ENCODE measurements around the gene DIAPH2. TPM values are rescaled to one million over a fixed set of nuclear protein-coding genes. Genes with fewer than 3 reads are reported as not detected.

Gene DIAPH2
- total RNA-seq, 2 donors from 2014 or later = 15.2 to 23.3 TPM

DNA sequence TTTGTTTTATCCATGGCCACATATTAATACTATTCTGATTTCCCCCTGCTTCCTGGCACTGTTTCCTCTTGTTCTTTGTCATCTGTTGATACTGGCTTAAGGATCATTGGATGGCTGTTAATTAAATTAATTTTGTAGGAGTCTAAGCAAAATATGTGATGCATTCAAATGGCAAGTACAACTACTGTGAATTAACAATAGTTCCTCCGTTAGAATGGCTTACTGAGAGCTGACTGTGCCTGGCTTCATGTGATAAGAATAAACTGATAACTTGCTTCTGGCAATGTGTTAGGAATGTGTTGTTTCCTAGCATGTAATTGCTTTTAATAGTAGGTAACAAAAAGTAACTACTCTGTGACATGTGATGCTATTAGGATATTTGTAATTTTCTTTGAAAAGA, 297.5 kb downstream of the DIAPH2 start:
- no peaks in the 10 kb centered on the region for H3K27me3 ChIP-seq
- DNase-seq (no peak), ATAC-seq (no peak)
- H3K9me3 ChIP-seq = no peaks in the 10 kb centered on the region
- WGBS, 2 donors = 17 to 42% methylated on average over 1 of the region's 1 CpG
- no peaks in the 10 kb centered on the region for H3K36me3 ChIP-seq (replicated peaks in 1 of 2; ENCODE audit: insufficient read depth in 1 of 2, low read depth in 2 of 2)
- no peak overlapping the region for H3K27ac ChIP-seq
- no peak for TF ChIP-seq POLR2A (IDR thresholded peaks at IDR 0.05)
- TF ChIP-seq, protein P1, sequence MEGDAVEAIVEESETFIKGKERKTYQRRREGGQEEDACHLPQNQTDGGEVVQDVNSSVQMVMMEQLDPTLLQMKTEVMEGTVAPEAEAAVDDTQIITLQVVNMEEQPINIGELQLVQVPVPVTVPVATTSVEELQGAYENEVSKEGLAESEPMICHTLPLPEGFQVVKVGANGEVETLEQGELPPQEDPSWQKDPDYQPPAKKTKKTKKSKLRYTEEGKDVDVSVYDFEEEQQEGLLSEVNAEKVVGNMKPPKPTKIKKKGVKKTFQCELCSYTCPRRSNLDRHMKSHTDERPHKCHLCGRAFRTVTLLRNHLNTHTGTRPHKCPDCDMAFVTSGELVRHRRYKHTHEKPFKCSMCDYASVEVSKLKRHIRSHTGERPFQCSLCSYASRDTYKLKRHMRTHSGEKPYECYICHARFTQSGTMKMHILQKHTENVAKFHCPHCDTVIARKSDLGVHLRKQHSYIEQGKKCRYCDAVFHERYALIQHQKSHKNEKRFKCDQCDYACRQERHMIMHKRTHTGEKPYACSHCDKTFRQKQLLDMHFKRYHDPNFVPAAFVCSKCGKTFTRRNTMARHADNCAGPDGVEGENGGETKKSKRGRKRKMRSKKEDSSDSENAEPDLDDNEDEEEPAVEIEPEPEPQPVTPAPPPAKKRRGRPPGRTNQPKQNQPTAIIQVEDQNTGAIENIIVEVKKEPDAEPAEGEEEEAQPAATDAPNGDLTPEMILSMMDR (IDR thresholded peaks at IDR 0.05) = no peak
- intact Hi-C loops (cut with DNase I) = no loop called here
- H3K4me1 ChIP-seq = no peaks in the 10 kb centered on the region
- no peak overlapping the region for H3K4me3 ChIP-seq

DNA sequence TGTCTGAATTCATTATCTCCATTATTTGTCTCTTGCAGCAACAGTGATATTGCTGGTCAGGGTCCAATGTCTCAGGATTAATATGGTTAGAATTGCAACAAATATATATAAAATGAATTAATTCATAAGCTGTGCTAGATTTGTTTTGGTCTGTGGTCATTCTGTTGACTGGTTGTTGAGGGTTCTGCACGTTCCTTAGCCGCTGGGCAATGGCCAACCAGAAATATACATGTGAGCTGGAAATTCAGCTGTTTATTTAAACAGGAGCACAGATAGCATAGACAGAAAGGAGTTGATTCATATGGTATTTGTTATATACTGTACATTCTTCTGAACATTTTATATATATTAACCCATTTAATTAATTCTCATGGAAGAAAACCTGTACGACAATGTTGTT, 299.9 kb downstream of the DIAPH2 start:
- TF ChIP-seq, protein P1 (IDR thresholded peaks at IDR 0.05) = no peak
- 78 to 83% methylated on average over 3 of the region's 3 CpGs for WGBS, 2 donors
- no peak for ATAC-seq

DNA sequence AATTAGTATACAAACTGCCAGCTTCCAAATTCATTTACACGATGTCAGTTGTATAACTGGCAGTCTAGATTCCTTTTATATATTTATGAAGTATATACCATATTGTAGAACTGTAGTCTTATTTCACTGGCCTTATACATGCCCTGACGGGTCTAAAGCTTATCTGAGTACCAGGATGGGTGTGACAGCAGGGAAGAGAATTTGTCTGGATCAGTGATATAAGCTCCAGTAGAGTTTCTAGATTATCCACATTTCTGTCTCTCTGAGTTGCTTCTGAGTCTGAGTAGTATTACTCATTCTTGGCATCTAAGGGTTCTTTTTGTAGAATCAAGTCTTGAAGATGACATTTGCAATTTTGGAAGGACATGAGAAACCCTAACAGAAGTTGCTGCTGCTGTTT, 300.4 kb downstream of the DIAPH2 start:
- 65 to 67% methylated on average over 2 of the region's 2 CpGs for WGBS, 2 donors
- no peak for DNase-seq
- no peak for TF ChIP-seq POLR2A (IDR thresholded peaks at IDR 0.05)
- TF ChIP-seq, protein P1 (IDR thresholded peaks at IDR 0.05) = no peak
- intact Hi-C loops (cut with DNase I) = no loop called here
- no peak for ATAC-seq
- H3K4me3 ChIP-seq = no peak overlapping the region
- H3K27ac ChIP-seq = no peak overlapping the region
- no peaks in the 10 kb centered on the region for H3K9me3 ChIP-seq
- no peaks in the 10 kb centered on the region for H3K36me3 ChIP-seq (replicated peaks in 1 of 2; ENCODE audit: insufficient read depth in 1 of 2, low read depth in 2 of 2)
- H3K27me3 ChIP-seq = no peaks in the 10 kb centered on the region
- no peaks in the 10 kb centered on the region for H3K4me1 ChIP-seq

More for the DNA sequence above, 299.9 kb downstream of the DIAPH2 start:
- Histone ChIP-seq H3K27me3 (no peaks in the 10 kb centered on the region), H3K4me1 (no peaks in the 10 kb centered on the region), H3K9me3 (no peaks in the 10 kb centered on the region), H3K27ac (no peak overlapping the region), H3K4me3 (no peak overlapping the region), H3K36me3 (replicated peaks in 1 of 2; ENCODE audit: insufficient read depth in 1 of 2, low read depth in 2 of 2) (no peaks in the 10 kb centered on the region)
- DNase-seq = no peak
- intact Hi-C loops (cut with DNase I) = no loop called here

DNA sequence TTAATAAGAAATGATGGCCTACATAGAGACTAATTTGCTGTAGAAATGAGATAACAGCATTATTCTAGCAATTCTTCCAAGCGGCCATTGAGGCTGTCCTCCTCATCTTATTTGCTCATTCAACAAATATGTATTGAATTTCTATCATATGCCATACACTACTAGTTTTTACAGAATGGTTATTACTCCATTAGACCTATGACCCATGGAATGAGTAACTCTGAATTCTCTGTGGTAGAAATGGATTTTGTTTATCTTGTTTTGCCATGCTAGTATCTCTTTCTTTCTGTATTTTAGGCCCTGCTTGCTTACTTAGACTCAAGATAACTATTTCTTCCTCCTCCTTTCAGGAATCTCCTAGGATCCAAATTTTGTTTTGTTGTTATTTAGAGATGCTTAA, 302.6 kb downstream of the DIAPH2 start:
- Histone ChIP-seq H3K4me1 (no peaks in the 10 kb centered on the region), H3K36me3 (replicated peaks in 1 of 2; ENCODE audit: insufficient read depth in 1 of 2, low read depth in 2 of 2) (no peaks in the 10 kb centered on the region), H3K27ac (no peak overlapping the region), H3K9me3 (no peaks in the 10 kb centered on the region), H3K4me3 (no peak overlapping the region), H3K27me3 (no peaks in the 10 kb centered on the region)
- DNase-seq = no peak
- intact Hi-C loops (cut with DNase I) = no loop called here
- TF ChIP-seq, protein P1 (IDR thresholded peaks at IDR 0.05) = no peak
- no peak for TF ChIP-seq POLR2A (IDR thresholded peaks at IDR 0.05)
- 94 to 100% methylated on average over 1 of the region's 1 CpG for WGBS, 2 donors
- ATAC-seq = no peak

DNA sequence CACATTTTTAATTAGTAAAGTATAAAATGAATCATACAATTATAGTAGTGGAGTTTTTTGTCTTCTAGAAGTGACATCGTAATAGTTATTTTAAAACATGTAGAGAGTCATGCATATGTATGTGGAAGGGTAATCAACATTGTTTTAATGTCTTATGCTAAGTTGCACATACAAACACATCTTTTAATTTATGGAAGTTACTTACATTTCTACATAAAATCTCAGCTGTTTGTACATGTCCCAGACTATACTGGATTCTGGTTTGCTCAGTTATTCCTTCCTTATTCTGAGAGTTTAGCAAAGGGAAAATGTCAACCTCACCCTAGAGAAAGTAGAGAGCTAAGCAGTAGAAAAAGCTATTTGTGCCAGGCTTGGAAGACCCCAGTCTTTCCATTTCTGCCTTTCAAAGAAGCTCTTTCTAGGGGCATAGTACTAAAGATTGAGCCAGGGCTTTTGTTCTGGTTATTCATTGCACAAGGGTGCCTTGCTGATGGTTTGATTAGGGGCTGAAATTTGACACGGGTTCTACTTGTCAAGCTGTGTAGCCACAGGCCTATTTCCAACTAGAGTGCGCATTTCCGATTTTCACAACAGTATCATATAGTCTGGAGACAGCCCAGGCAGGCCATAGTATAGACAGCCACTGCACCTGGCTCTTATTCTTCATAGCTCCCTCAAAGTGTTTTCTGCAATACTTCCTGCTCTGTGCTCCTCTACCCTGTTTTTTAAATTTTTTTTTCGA, 305.4 kb downstream of the DIAPH2 start:
- Histone ChIP-seq H3K4me3 (no peak overlapping the region), H3K4me1 (no peaks in the 10 kb centered on the region), H3K27ac (no peak overlapping the region), H3K36me3 (replicated peaks in 1 of 2; ENCODE audit: insufficient read depth in 1 of 2, low read depth in 2 of 2) (no peaks in the 10 kb centered on the region), H3K27me3 (no peaks in the 10 kb centered on the region), H3K9me3 (no peaks in the 10 kb centered on the region)
- WGBS, 2 donors = 81% methylated on average over 5 of the region's 5 CpGs
- ATAC-seq (no peak), DNase-seq (no peak)
- TF ChIP-seq, protein P1 (IDR thresholded peaks at IDR 0.05) = no peak
- no peak for TF ChIP-seq POLR2A (IDR thresholded peaks at IDR 0.05)
- intact Hi-C loops (cut with DNase I) = no loop called here

Measured in body of pancreas (tissue), 4 donors.